Esophagus squamous epithelium (tissue), 4 donors: ENCODE results near the gene MBOAT1.

Experiments used
- POLR2A ChIP-seq, 4 donors: fragments of 450-650 bp; IDR thresholded peaks; one replicate each; pipeline ENCODE4 v1.6.1; 2017; ENCODE audit warnings: antibody characterized with exemption in 4 of 4, mild to moderate bottlenecking in 4 of 4, moderate library complexity in 3 of 4
- TF ChIP-seq, protein P1 (sequence below), 6 experiments: fragments of 450-650 bp in 4 of 6; fragments of 200-600 bp in 2 of 6; sonication (generic) in 2 of 6; IDR thresholded peaks; one replicate each; pipeline ENCODE4 v1.5.1; 2016 to 2019; ENCODE audit warnings: antibody characterized with exemption in 6 of 6, mild to moderate bottlenecking in 4 of 6, moderate library complexity in 4 of 6

DNA sequence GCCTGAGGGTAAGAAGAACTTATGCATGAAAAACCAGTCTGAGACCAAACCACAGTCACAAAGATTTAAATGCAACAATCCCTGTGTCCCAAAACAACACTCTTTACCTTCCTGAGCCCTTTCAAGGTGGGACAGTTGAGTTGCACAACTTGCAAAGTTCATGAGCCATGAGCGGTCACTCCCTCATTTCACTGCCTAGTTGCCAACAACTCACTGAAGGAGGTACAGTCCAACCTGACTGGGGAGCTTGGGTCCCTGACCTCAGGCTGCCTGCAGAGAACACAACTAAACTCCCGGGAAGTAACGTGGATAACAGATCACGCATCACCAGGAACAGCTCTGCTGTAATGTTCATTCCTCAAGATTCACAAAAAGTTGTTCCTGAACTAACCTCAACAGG, 69.4 kb downstream of the MBOAT1 start:
- no peak for TF ChIP-seq POLR2A (IDR thresholded peaks at IDR 0.05)
- TF ChIP-seq, protein P1, sequence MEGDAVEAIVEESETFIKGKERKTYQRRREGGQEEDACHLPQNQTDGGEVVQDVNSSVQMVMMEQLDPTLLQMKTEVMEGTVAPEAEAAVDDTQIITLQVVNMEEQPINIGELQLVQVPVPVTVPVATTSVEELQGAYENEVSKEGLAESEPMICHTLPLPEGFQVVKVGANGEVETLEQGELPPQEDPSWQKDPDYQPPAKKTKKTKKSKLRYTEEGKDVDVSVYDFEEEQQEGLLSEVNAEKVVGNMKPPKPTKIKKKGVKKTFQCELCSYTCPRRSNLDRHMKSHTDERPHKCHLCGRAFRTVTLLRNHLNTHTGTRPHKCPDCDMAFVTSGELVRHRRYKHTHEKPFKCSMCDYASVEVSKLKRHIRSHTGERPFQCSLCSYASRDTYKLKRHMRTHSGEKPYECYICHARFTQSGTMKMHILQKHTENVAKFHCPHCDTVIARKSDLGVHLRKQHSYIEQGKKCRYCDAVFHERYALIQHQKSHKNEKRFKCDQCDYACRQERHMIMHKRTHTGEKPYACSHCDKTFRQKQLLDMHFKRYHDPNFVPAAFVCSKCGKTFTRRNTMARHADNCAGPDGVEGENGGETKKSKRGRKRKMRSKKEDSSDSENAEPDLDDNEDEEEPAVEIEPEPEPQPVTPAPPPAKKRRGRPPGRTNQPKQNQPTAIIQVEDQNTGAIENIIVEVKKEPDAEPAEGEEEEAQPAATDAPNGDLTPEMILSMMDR (IDR thresholded peaks at IDR 0.05) = no peak
